ENCODE results near the gene CSAG2. TPM values are rescaled to one million over a fixed set of nuclear protein-coding genes. Genes with fewer than 3 reads are reported as not detected.
"Not testable (repeated sequence)": the region's sequence is repeated elsewhere in the genome, so short reads cannot be mapped to it uniquely, and the experiment has no call there.

Gene CSAG2
- not detected for total RNA-seq

GRCh38 chrX:152709173-152709572, at the start of gene CSAG2:
Gene CSAG2, minus strand, starts transcription at chrX:152709273. Its CDS starts 161 bp downstream, at chrX:152709112.
- not testable (repeated sequence) for H3K4me3 ChIP-seq; H3K27ac ChIP-seq; H3K27me3 ChIP-seq; H3K9me3 ChIP-seq; H3K4me1 ChIP-seq; DNase-seq (ENCODE audit: low spot score in 2 of 2); H3K36me3 ChIP-seq
- WGBS, result no CpG with 5 or more reads among the region's 2 CpGs

GRCh38 chrX:152754871-152755270, 45.8 kb upstream of the CSAG2 start:
- H3K4me3 ChIP-seq, H3K4me1 ChIP-seq: not testable (repeated sequence)
- no CpG with 5 or more reads among the region's 5 CpGs for WGBS

GRCh38 chrX:152753686-152754650, 44.9 kb upstream of the CSAG2 start, which contains the start of gene MAGEA2:
Gene MAGEA2, minus strand, starts transcription at chrX:152753842. Its CDS starts 2,479 bp downstream, at chrX:152751363.
- not testable (repeated sequence) for H3K27ac ChIP-seq; H3K4me1 ChIP-seq; H3K4me3 ChIP-seq; H3K9me3 ChIP-seq; H3K27me3 ChIP-seq; H3K36me3 ChIP-seq; DNase-seq (ENCODE audit: low spot score in 2 of 2)
- no CpG with 5 or more reads among the region's 35 CpGs for WGBS

More at GRCh38 chrX:152754871-152755270, 45.8 kb upstream of the CSAG2 start:
- not testable (repeated sequence) for H3K9me3 ChIP-seq; H3K36me3 ChIP-seq; H3K27me3 ChIP-seq; DNase-seq (ENCODE audit: low spot score in 2 of 2); H3K27ac ChIP-seq

GRCh38 chrX:152738560-152738959, 29.5 kb upstream of the CSAG2 start:
- Histone ChIP-seq H3K4me3 (no peak overlapping the region), H3K27ac (no peak overlapping the region), H3K36me3 (no peaks in the 10 kb centered on the region), H3K4me1 (no peaks in the 10 kb centered on the region), H3K9me3 (no peaks in the 10 kb centered on the region), H3K27me3 (no peaks in the 10 kb centered on the region)
- TF ChIP-seq CTCF (IDR thresholded peaks at IDR 0.05), result no peak
- TF ChIP-seq EP300 (IDR thresholded peaks at IDR 0.05), result no peak
- TF ChIP-seq POLR2AphosphoS5 (IDR thresholded peaks at IDR 0.05), result no peak
- TF ChIP-seq POLR2A (IDR thresholded peaks at IDR 0.05), result no peak
- WGBS, result 84% methylated on average over 5 of the region's 5 CpGs
- DNase-seq (ENCODE audit: low spot score in 2 of 2), result no peak

GRCh38 chrX:152736528-152736927, 27.5 kb upstream of the CSAG2 start:
- not testable (repeated sequence) for H3K9me3 ChIP-seq; H3K4me3 ChIP-seq; H3K36me3 ChIP-seq; H3K4me1 ChIP-seq; DNase-seq (ENCODE audit: low spot score in 2 of 2); H3K27ac ChIP-seq; H3K27me3 ChIP-seq
- WGBS, result 79% methylated on average over 9 of the region's 12 CpGs

- Histone ChIP-seq H3K27me3 (no peaks in the 10 kb centered on the region), H3K4me1 (no peaks in the 10 kb centered on the region), H3K27ac (no peak overlapping the region), H3K36me3 (no peaks in the 10 kb centered on the region), H3K9me3 (no peaks in the 10 kb centered on the region), H3K4me3 (no peak overlapping the region)
- 84% methylated on average over 6 of the region's 12 CpGs for WGBS
- peak in 1 of 2 donors; percentile 31 for DNase-seq (ENCODE audit: low spot score in 2 of 2)
- TF ChIP-seq POLR2A (IDR thresholded peaks at IDR 0.05) (no peak), POLR2AphosphoS5 (IDR thresholded peaks at IDR 0.05) (no peak), CTCF (IDR thresholded peaks at IDR 0.05) (no peak), EP300 (IDR thresholded peaks at IDR 0.05) (no peak)
Observed at GRCh38 chrX:152735860-152736511, 26.9 kb upstream of the CSAG2 start.

- Histone ChIP-seq H3K27me3 (no peaks in the 10 kb centered on the region), H3K4me1 (no peaks in the 10 kb centered on the region), H3K4me3 (no peak overlapping the region), H3K9me3 (no peaks in the 10 kb centered on the region), H3K27ac (no peak overlapping the region), H3K36me3 (no peaks in the 10 kb centered on the region)
- peak in 1 of 2 donors; percentile 32 for DNase-seq (ENCODE audit: low spot score in 2 of 2)
- no CpG with 5 or more reads among the region's 2 CpGs for WGBS
- TF ChIP-seq POLR2A (IDR thresholded peaks at IDR 0.05) (no peak), POLR2AphosphoS5 (IDR thresholded peaks at IDR 0.05) (no peak), CTCF (IDR thresholded peaks at IDR 0.05) (no peak), EP300 (IDR thresholded peaks at IDR 0.05) (no peak)
Observed at GRCh38 chrX:152735101-152735500, 26.0 kb upstream of the CSAG2 start.

- DNase-seq (ENCODE audit: low spot score in 2 of 2), result peak in 1 of 2 donors; percentile 32
- not testable (repeated sequence) for H3K27ac ChIP-seq, H3K9me3 ChIP-seq, H3K4me3 ChIP-seq, H3K27me3 ChIP-seq, H3K4me1 ChIP-seq, H3K36me3 ChIP-seq
- 92% methylated on average over 9 of the region's 22 CpGs for WGBS
Observed at GRCh38 chrX:152734143-152734858, 25.2 kb upstream of the CSAG2 start.
